Activated T-cell treated with anti-CD3 and anti-CD28 coated beads, Interleukin-2, amount 50 U/mL, for 72 hours (primary cell): ENCODE results near the gene AZU1. TPM values are rescaled to one million over a fixed set of nuclear protein-coding genes. Genes with fewer than 3 reads are reported as not detected.
A peak's percentile ranks its signal among the peaks of the same experiment; 100 is the strongest.

ENCODE experiments used
- ATAC-seq, 2 donors: fragments of 150-1000 bp; cut with Tn5 transposase; replicated peaks in 1 of 2; 2 replicates each; pipeline ENCODE4 v1.10.0; 2021; ENCODE audit warnings: moderate library complexity in 2 of 2, mild to moderate bottlenecking in 1 of 2
- DNase-seq, 2 donors: peaks; one replicate each; pipeline ENCODE4 v3.0.0; 2021 to 2022; ENCODE audit warnings: mixed read lengths in 1 of 2
- H3K27ac Mint-ChIP-seq: one replicate; pipeline ENCODE4 v1.8.0; 2022; ENCODE audit warnings: mild to moderate bottlenecking, moderate library complexity, mixed read lengths
- H3K27me3 Mint-ChIP-seq: one replicate; pipeline ENCODE4 v1.8.0; 2022; ENCODE audit warnings: low read depth, mixed read lengths
- H3K36me3 Mint-ChIP-seq, 2 donors: one replicate each; pipeline ENCODE4 v1.8.0; 2022; ENCODE audit warnings: mixed read lengths in 2 of 2, mild to moderate bottlenecking in 1 of 2; ENCODE audit not compliant: insufficient read depth in 2 of 2
- H3K4me1 Mint-ChIP-seq: one replicate; pipeline ENCODE4 v1.8.0; 2022; ENCODE audit warnings: low read depth, mixed read lengths
- H3K4me3 Mint-ChIP-seq, 2 donors: one replicate each; pipeline ENCODE4 v1.8.0; 2022; ENCODE audit warnings: mild to moderate bottlenecking in 2 of 2, mixed read lengths in 2 of 2, moderate library complexity in 2 of 2
- H3K9me3 Mint-ChIP-seq, 2 donors: one replicate each; pipeline ENCODE4 v1.8.0; 2022; ENCODE audit warnings: mixed read lengths in 2 of 2
- total RNA-seq, 2 donors: library from RNA; stranded (reverse); gene quantifications; one replicate each; pipeline ENCODE4 v1.2.3, GENCODE V29; 2022

The AZU1 gene
- total RNA-seq, 2 donors from 2014 or later = not detected

- Mint-ChIP-seq H3K27me3 (peaks cover 6% of the 10 kb centered on the region), H3K4me1 (peaks cover 3% of the 10 kb centered on the region), H3K27ac (no peak overlapping the region), H3K9me3 (no peaks in the 10 kb centered on the region), H3K36me3 (no peaks in the 10 kb centered on the region), H3K4me3 (no peak overlapping the region)
- DNase-seq = no peak
- no peak for ATAC-seq
These were observed 35.9 kb upstream of the AZU1 start for GRCh38 chr19:791567-792305.

- peaks cover 6% of the 10 kb centered on the region for H3K4me1 Mint-ChIP-seq
- DNase-seq = no peak
- H3K36me3 Mint-ChIP-seq = no peaks in the 10 kb centered on the region
- H3K27ac Mint-ChIP-seq = no peak overlapping the region
- H3K4me3 Mint-ChIP-seq = no peak overlapping the region
- H3K27me3 Mint-ChIP-seq = peaks cover 6% of the 10 kb centered on the region
- no peak for ATAC-seq
- no peaks in the 10 kb centered on the region for H3K9me3 Mint-ChIP-seq
These were observed 35.2 kb upstream of the AZU1 start for GRCh38 chr19:792306-792885.

GRCh38 chr19:793806-794205 lies 33.8 kb upstream of the AZU1 start:
- Mint-ChIP-seq H3K27ac (no peak overlapping the region), H3K4me1 (peaks cover 6% of the 10 kb centered on the region), H3K9me3 (no peaks in the 10 kb centered on the region), H3K4me3 (no peak overlapping the region), H3K36me3 (peaks cover 0 to 2% of the 10 kb centered on the region in 2 donors), H3K27me3 (peaks cover 6% of the 10 kb centered on the region)
- ATAC-seq (no peak), DNase-seq (no peak)

- no peak overlapping the region for H3K4me3 Mint-ChIP-seq
- DNase-seq (no peak), ATAC-seq (no peak)
- H3K27me3 Mint-ChIP-seq = no peaks in the 10 kb centered on the region
- no peak overlapping the region for H3K27ac Mint-ChIP-seq
- peaks cover 12% of the 10 kb centered on the region in 2 donors for H3K36me3 Mint-ChIP-seq
- H3K4me1 Mint-ChIP-seq = peaks cover 18% of the 10 kb centered on the region
- no peaks in the 10 kb centered on the region for H3K9me3 Mint-ChIP-seq
These were observed 32.5 kb upstream of the AZU1 start for GRCh38 chr19:795073-795611.

GRCh38 chr19:795691-796581 lies 31.7 kb upstream of the AZU1 start:
- Mint-ChIP-seq H3K27ac (no peak overlapping the region), H3K27me3 (no peaks in the 10 kb centered on the region), H3K36me3 (peaks cover 14 to 18% of the 10 kb centered on the region in 2 donors), H3K4me3 (peak overlapping the region; percentile 93 to 97), H3K9me3 (no peaks in the 10 kb centered on the region), H3K4me1 (peaks cover 25% of the 10 kb centered on the region)
- ATAC-seq (no peak), DNase-seq (no peak)

- peak within 1 kb of the TSS; percentile 95 to 97 for H3K4me3 Mint-ChIP-seq
These were observed 30.7 kb upstream of the AZU1 start, which contains the start of gene PTBP1 for GRCh38 chr19:796692-797527. TSS of gene PTBP1 (plus strand) at chr19:797452. CDS start at chr19:797498, 46 bp downstream.

GRCh38 chr19:797528-798414 lies 29.9 kb upstream of the AZU1 start:
- H3K4me1 Mint-ChIP-seq = peaks cover 43% of the 10 kb centered on the region
- no peaks in the 10 kb centered on the region for H3K9me3 Mint-ChIP-seq
- H3K27ac Mint-ChIP-seq = peak overlapping the region; percentile 82
- peak; percentile 42 to 45 for ATAC-seq
- H3K36me3 Mint-ChIP-seq = peaks cover 14 to 28% of the 10 kb centered on the region in 2 donors
- peak; percentile 91 to 95 for DNase-seq
- peak overlapping the region; percentile 91 to 95 for H3K4me3 Mint-ChIP-seq
- no peaks in the 10 kb centered on the region for H3K27me3 Mint-ChIP-seq

More at GRCh38 chr19:796692-797527, 30.7 kb upstream of the AZU1 start, which contains the start of gene PTBP1:
- ATAC-seq (peak; percentile 82 to 84), DNase-seq (peak; percentile 99 to 100)
- peak within 1 kb of the TSS; percentile 87 for H3K27ac Mint-ChIP-seq
- peaks cover 14 to 22% of the 10 kb centered on the region in 2 donors for H3K36me3 Mint-ChIP-seq
- H3K27me3 Mint-ChIP-seq = no peaks in the 10 kb centered on the region
- H3K4me1 Mint-ChIP-seq = peaks cover 35% of the 10 kb centered on the region
- H3K9me3 Mint-ChIP-seq = no peaks in the 10 kb centered on the region

- no peaks in the 10 kb centered on the region for H3K27me3 Mint-ChIP-seq
- peaks cover 44% of the 10 kb centered on the region for H3K4me1 Mint-ChIP-seq
- DNase-seq (peak; percentile 21 to 27), ATAC-seq (no peak)
- H3K27ac Mint-ChIP-seq = peak overlapping the region; percentile 97
- peaks cover 14 to 32% of the 10 kb centered on the region in 2 donors for H3K36me3 Mint-ChIP-seq
- no peaks in the 10 kb centered on the region for H3K9me3 Mint-ChIP-seq
- peak overlapping the region; percentile 91 to 95 for H3K4me3 Mint-ChIP-seq
These were observed 29.1 kb upstream of the AZU1 start for GRCh38 chr19:798415-799075.

- peaks cover 14 to 35% of the 10 kb centered on the region in 2 donors for H3K36me3 Mint-ChIP-seq
- H3K4me1 Mint-ChIP-seq = peaks cover 44% of the 10 kb centered on the region
- ATAC-seq (no peak), DNase-seq (no peak)
- H3K4me3 Mint-ChIP-seq = peak overlapping the region; percentile 91 to 95
- H3K27ac Mint-ChIP-seq = peak overlapping the region; percentile 97
- H3K27me3 Mint-ChIP-seq = no peaks in the 10 kb centered on the region
- H3K9me3 Mint-ChIP-seq = no peaks in the 10 kb centered on the region
These were observed 28.4 kb upstream of the AZU1 start for GRCh38 chr19:799076-799881.

- Mint-ChIP-seq H3K27ac (peak overlapping the region; percentile 97), H3K36me3 (peaks cover 17 to 40% of the 10 kb centered on the region in 2 donors), H3K4me1 (peaks cover 44% of the 10 kb centered on the region), H3K27me3 (no peaks in the 10 kb centered on the region), H3K9me3 (no peaks in the 10 kb centered on the region), H3K4me3 (peak overlapping the region; percentile 91 to 95)
- ATAC-seq (no peak), DNase-seq (no peak)
These were observed 27.1 kb upstream of the AZU1 start for GRCh38 chr19:800360-801029.
